ENCODE results near the gene TSHZ2. TPM values are rescaled to one million over a fixed set of nuclear protein-coding genes. Genes with fewer than 3 reads are reported as not detected.

Gene TSHZ2
- total and polyA plus RNA-seq, 2 donors (not counting 1 experiment from before 2014, with no cell fraction given) = 1.00 to 5.7 TPM

GRCh38 chr20:53064935-53065334 is 92.8 kb downstream of the TSHZ2 start:
- no peaks in the 10 kb centered on the region for H3K79me2 ChIP-seq (ENCODE audit: control insufficient read depth, insufficient read depth, low read length)
- Mint-ChIP-seq H3K27me3 (peaks cover 15% of the 10 kb centered on the region), H3K4me3 (no peak overlapping the region), H3K9me3 (ENCODE audit: insufficient read depth) (no peaks in the 10 kb centered on the region), H3K4me1 (no peaks in the 10 kb centered on the region), H3K27ac (no peak overlapping the region)
- ATAC-seq (ENCODE audit: low read depth) (no peak), DNase-seq (no peak)
- no peak overlapping the region for H3K4me3 ChIP-seq (ENCODE audit: control extremely low read depth in 1 of 5, extremely low read depth in 1 of 5, insufficient read depth in 1 of 5, low read depth in 2 of 5, low read length in 4 of 5)
- peaks cover 0 to 7% (median 3%) of the 10 kb centered on the region in 3 donors for H3K9me3 ChIP-seq (ENCODE audit: control extremely low read depth in 1 of 3, control insufficient read depth in 2 of 3, insufficient read depth in 1 of 3, low read length in 2 of 3)
- H4K20me1 ChIP-seq (ENCODE audit: control insufficient read depth, insufficient read depth, low read length, poor library complexity, severe bottlenecking) = no peaks in the 10 kb centered on the region
- no peak overlapping the region for H3K4me2 ChIP-seq (replicated peaks; ENCODE audit: low read depth, low read length, poor library complexity, severe bottlenecking)
- no peak overlapping the region for H3K27ac ChIP-seq (ENCODE audit: low read length in 2 of 2)
- no peak overlapping the region for H2AFZ ChIP-seq (ENCODE audit: insufficient read depth, low read depth, low read length, poor library complexity, severe bottlenecking)
- no peaks in the 10 kb centered on the region for H3K27me3 ChIP-seq (replicated peaks in 1 of 4; ENCODE audit: control extremely low read depth in 1 of 4, control insufficient read depth in 3 of 4, insufficient read depth in 4 of 4, low read length in 3 of 4)
- no CpG with 5 or more reads among the region's 7 CpGs for WGBS (ENCODE audit: insufficient coverage)
- ChIA-PET CTCF (no interaction called here), POLR2A (no interaction called here)
- H3K4me1 ChIP-seq (ENCODE audit: control insufficient read depth in 2 of 2, insufficient read depth in 2 of 2, low read length in 2 of 2) = no peaks in the 10 kb centered on the region
- no peak overlapping the region for H3K9ac ChIP-seq (ENCODE audit: low read length)
- TF ChIP-seq CTCF (IDR thresholded peaks at IDR 0.05) = no peak
- no peak for TF ChIP-seq EZH2 (IDR thresholded peaks at IDR 0.05; ENCODE audit: borderline replicate concordance, insufficient read depth, low read depth, low read length, poor library complexity, severe bottlenecking)
- H3K36me3 ChIP-seq (replicated peaks in 1 of 2; ENCODE audit: control extremely low read depth in 1 of 2, control insufficient read depth in 1 of 2, extremely low read depth in 1 of 2, insufficient read depth in 2 of 2, low read length in 1 of 2) = no peaks in the 10 kb centered on the region
- intact Hi-C loops (cut with micrococcal nuclease) = no loop called here

GRCh38 chr20:53068241-53068640 is 96.1 kb downstream of the TSHZ2 start:
- H3K4me2 ChIP-seq (replicated peaks; ENCODE audit: low read depth, low read length, poor library complexity, severe bottlenecking) = no peak overlapping the region
- H3K4me1 ChIP-seq (ENCODE audit: control insufficient read depth in 2 of 2, insufficient read depth in 2 of 2, low read length in 2 of 2) = no peaks in the 10 kb centered on the region
- no peaks in the 10 kb centered on the region for H3K36me3 ChIP-seq (replicated peaks in 1 of 2; ENCODE audit: control extremely low read depth in 1 of 2, control insufficient read depth in 1 of 2, extremely low read depth in 1 of 2, insufficient read depth in 2 of 2, low read length in 1 of 2)
- Mint-ChIP-seq H3K27me3 (peaks cover 21% of the 10 kb centered on the region), H3K4me1 (peaks cover 13% of the 10 kb centered on the region), H3K9me3 (ENCODE audit: insufficient read depth) (no peaks in the 10 kb centered on the region), H3K27ac (no peak overlapping the region), H3K4me3 (no peak overlapping the region)
- no peaks in the 10 kb centered on the region for H3K79me2 ChIP-seq (ENCODE audit: control insufficient read depth, insufficient read depth, low read length)
- no peak overlapping the region for H3K27ac ChIP-seq (ENCODE audit: low read length in 2 of 2)
- no peak for ATAC-seq (ENCODE audit: low read depth)
- TF ChIP-seq EZH2 (IDR thresholded peaks at IDR 0.05; ENCODE audit: borderline replicate concordance, insufficient read depth, low read depth, low read length, poor library complexity, severe bottlenecking) = no peak
- H3K27me3 ChIP-seq (replicated peaks in 1 of 4; ENCODE audit: control extremely low read depth in 1 of 4, control insufficient read depth in 3 of 4, insufficient read depth in 4 of 4, low read length in 3 of 4) = peaks cover 0 to 5% (median 2%) of the 10 kb centered on the region in 4 experiments
- ChIA-PET CTCF (interaction anchor here (0.6 kb wide), 1 partner anchor 326 kb away, joined by 3 read pairs; no protein-coding TSS in a partner anchor), POLR2A (no interaction called here)
- no peak overlapping the region for H3K9ac ChIP-seq (ENCODE audit: low read length)
- H4K20me1 ChIP-seq (ENCODE audit: control insufficient read depth, insufficient read depth, low read length, poor library complexity, severe bottlenecking) = no peaks in the 10 kb centered on the region
- H3K9me3 ChIP-seq (ENCODE audit: control extremely low read depth in 1 of 3, control insufficient read depth in 2 of 3, insufficient read depth in 1 of 3, low read length in 2 of 3) = peaks cover 0 to 7% (median 3%) of the 10 kb centered on the region in 3 donors
- WGBS (ENCODE audit: insufficient coverage) = 100% methylated on average over 1 of the region's 3 CpGs
- DNase-seq = no peak
- intact Hi-C loops (cut with micrococcal nuclease) = no loop called here
- H2AFZ ChIP-seq (ENCODE audit: insufficient read depth, low read depth, low read length, poor library complexity, severe bottlenecking) = no peak overlapping the region
- H3K4me3 ChIP-seq (ENCODE audit: control extremely low read depth in 1 of 5, extremely low read depth in 1 of 5, insufficient read depth in 1 of 5, low read depth in 2 of 5, low read length in 4 of 5) = no peak overlapping the region
